Gastroesophageal sphincter (tissue), 4 donors: ENCODE results near the gene RAB26. TPM values are rescaled to one million over a fixed set of nuclear protein-coding genes. Genes with fewer than 3 reads are reported as not detected.

Experiments
- small RNA-seq, 4 donors: library from RNA; depleted of rRNA; stranded (forward); fragments of <200 nt; gene quantifications; one replicate each; pipeline ENCODE3, GENCODE V24; 2016
- total RNA-seq, 4 donors: library from RNA; depleted of rRNA; stranded (reverse); fragments of >200 nt; gene quantifications; one replicate each; pipeline ENCODE4 v1.1.0, GENCODE V29; 2016

The RAB26 gene
- total RNA-seq, 4 donors from 2014 or later = 0.39 to 1.0 TPM; not detected in 2

Small RNA genes within 50 kb of the gene (small RNA-seq; reads per million reads assigned to genes)
- gene MIR3180-5 = 0 reads per million in 4 donors
- gene MIR4516 = 0 to 0.13 (median 0) reads per million in 4 donors
- 0 reads per million in 4 donors for gene RF00019
- gene SNORD60 = 0 reads per million in 4 donors

Other genes with a start within 250 kb of the RAB26 start
- not detected for gene HS3ST6, start 230.2 kb upstream of the RAB26 start, total RNA-seq
- 10 to 100 TPM; 23.8 to 53.7 (median 44.8) TPM for gene MSRB1, start 205.4 kb upstream of the RAB26 start, total RNA-seq
- gene RPL3L, start 193.9 kb upstream of the RAB26 start, total RNA-seq = not detected
- gene NDUFB10, start 189.1 kb upstream of the RAB26 start, total RNA-seq = 100 to 1,000 TPM; 214 to 400 (median 243) TPM
- 1,000 to 10,000 TPM in 3 of 4 donors, 100 to 1,000 TPM in 1; 899 to 1,585 (median 1,295) TPM for gene RPS2, start 183.8 kb upstream of the RAB26 start, total RNA-seq
- not detected for gene RNF151, start 181.8 kb upstream of the RAB26 start, total RNA-seq
- 10 to 100 TPM; 26.7 to 38.6 (median 33.2) TPM for gene TBL3, start 176.6 kb upstream of the RAB26 start, total RNA-seq
- gene NOXO1, start 167.2 kb upstream of the RAB26 start, total RNA-seq = 1 to 10 TPM in 2 of 4 donors, not detected in 2; 1.0 to 1.1 TPM
- 10 to 100 TPM; 12.8 to 45.6 (median 25.1) TPM for gene GFER, start 164.4 kb upstream of the RAB26 start, total RNA-seq
- 1 to 10 TPM in 3 of 4 donors, not detected in 1; 1.2 to 5.1 (median 3.1) TPM for gene SYNGR3, start 158.7 kb upstream of the RAB26 start, total RNA-seq
- gene ZNF598, start 138.8 kb upstream of the RAB26 start, total RNA-seq = 10 to 100 TPM; 28.5 to 43.0 (median 34.6) TPM
- gene NPW, start 128.8 kb upstream of the RAB26 start, total RNA-seq = not detected
- gene NHERF2, start 121.7 kb upstream of the RAB26 start, total RNA-seq = 100 to 1,000 TPM in 1 of 4 donors, 10 to 100 TPM in 3; 43.8 to 106 (median 63.8) TPM
- gene NTHL1, start 100.8 kb upstream of the RAB26 start, total RNA-seq = 10 to 100 TPM; 18.4 to 25.4 (median 21.6) TPM
- gene TSC2, start 100.6 kb upstream of the RAB26 start, total RNA-seq = 10 to 100 TPM; 36.3 to 78.8 (median 54.6) TPM
- 100 to 1,000 TPM; 181 to 492 (median 352) TPM for gene PKD1, start 12.7 kb upstream of the RAB26 start, total RNA-seq
- gene TRAF7, start 7.2 kb downstream of the RAB26 start, total RNA-seq = 10 to 100 TPM; 36.3 to 70.1 (median 56.3) TPM
- gene CASKIN1, start 48.0 kb downstream of the RAB26 start, total RNA-seq = under 1 TPM in 2 of 4 donors, not detected in 2; 0.27 to 0.35 TPM
- 10 to 100 TPM; 29.0 to 50.8 (median 34.1) TPM for gene MLST8, start 56.8 kb downstream of the RAB26 start, total RNA-seq
- 10 to 100 TPM in 1 of 4 donors, 1 to 10 TPM in 2, under 1 TPM in 1; 0.72 to 10.3 (median 3.5) TPM for gene BRICD5, start 62.2 kb downstream of the RAB26 start, total RNA-seq
- 10 to 100 TPM in 2 of 4 donors, 1 to 10 TPM in 2; 7.6 to 17.3 (median 12.5) TPM for gene PGP, start 66.2 kb downstream of the RAB26 start, total RNA-seq
- 10 to 100 TPM; 23.1 to 35.2 (median 28.8) TPM for gene E4F1, start 75.0 kb downstream of the RAB26 start, total RNA-seq
- 1 to 10 TPM in 2 of 4 donors, under 1 TPM in 1, not detected in 1; 0.27 to 1.7 (median 1.1) TPM for gene DNASE1L2, start 87.8 kb downstream of the RAB26 start, total RNA-seq
- gene ECI1, start 103.0 kb downstream of the RAB26 start, total RNA-seq = 10 to 100 TPM; 41.9 to 85.1 (median 73.8) TPM
- gene RNPS1, start 119.5 kb downstream of the RAB26 start, total RNA-seq = 100 to 1,000 TPM; 117 to 171 (median 128) TPM
- gene ABCA3, start 192.1 kb downstream of the RAB26 start, total RNA-seq = 10 to 100 TPM in 3 of 4 donors, 1 to 10 TPM in 1; 7.5 to 27.5 (median 12.3) TPM